IPS DF 4.7 (cell line): Measurements from ENCODE around the gene NOTUM.

Experiments used
- DNase-seq: peaks from one replicate; pipeline ENCODE4 v3.0.0-alpha.2; 2013; ENCODE audit warnings: low spot score; ENCODE audit errors: extremely low read depth

NOTUM gene

DNA sequence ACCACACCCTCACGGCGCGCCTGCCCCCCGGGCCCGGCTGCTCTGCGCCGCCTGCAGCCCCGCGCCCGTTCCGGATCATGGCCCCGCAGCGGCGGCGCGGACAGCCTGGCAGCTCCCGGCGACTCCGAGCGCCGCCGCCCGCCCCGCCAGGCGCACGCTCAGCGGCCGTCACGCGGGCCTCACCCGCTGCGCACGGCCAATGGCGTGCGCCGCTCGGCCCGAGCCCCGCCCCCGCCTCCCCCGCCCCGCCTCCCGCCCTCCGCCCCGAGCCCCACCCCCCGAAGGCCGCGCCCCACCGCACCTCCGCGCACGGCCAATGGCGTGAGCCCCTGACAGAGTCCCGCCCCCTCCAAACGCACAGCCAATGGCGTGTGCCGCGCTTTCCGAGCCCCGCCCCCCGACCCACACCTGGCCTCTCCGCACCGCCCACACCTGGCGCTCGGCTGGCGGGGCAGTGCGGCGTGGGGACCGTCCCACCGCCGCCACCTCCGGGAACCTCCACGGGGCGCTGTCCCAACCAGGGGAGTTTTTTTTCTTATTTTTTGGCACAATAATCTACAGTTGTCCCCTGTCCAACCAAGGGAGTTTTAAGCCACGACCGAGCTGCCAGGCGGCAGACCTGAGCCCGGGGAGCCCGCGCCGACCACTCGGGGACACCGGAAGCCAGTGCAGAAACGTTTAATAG is 49.6 kb downstream of the NOTUM start, which contains the start of gene PCYT2:
Gene PCYT2, minus strand, starts transcription at position 123 of the 685 bp plus-strand sequence. Its CDS starts 44 bp downstream, at position 79.
- DNase-seq: no peak

DNA sequence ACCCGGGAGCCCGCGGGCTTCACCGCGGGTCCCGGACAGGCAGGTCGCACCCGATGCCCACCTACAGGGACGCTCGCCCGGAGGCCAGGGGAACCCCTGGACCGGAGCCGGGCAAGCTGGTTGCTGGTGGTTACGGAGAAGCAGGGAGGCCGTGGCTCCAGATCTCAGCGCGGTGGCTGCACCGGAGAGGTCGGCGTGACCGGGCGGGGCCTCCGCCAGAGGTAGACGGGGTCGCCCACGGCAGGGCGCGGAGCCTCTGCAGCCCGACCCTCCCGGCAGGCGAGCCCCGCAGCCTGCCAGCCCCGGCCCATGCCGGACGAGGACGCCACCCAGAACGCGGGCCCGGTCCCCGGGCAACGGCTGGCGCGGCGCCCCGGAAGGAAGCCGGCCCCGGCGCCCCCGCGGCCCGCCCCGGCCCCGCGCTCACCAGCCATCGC is 50.1 kb downstream of the NOTUM start:
- DNase-seq: no peak

DNA sequence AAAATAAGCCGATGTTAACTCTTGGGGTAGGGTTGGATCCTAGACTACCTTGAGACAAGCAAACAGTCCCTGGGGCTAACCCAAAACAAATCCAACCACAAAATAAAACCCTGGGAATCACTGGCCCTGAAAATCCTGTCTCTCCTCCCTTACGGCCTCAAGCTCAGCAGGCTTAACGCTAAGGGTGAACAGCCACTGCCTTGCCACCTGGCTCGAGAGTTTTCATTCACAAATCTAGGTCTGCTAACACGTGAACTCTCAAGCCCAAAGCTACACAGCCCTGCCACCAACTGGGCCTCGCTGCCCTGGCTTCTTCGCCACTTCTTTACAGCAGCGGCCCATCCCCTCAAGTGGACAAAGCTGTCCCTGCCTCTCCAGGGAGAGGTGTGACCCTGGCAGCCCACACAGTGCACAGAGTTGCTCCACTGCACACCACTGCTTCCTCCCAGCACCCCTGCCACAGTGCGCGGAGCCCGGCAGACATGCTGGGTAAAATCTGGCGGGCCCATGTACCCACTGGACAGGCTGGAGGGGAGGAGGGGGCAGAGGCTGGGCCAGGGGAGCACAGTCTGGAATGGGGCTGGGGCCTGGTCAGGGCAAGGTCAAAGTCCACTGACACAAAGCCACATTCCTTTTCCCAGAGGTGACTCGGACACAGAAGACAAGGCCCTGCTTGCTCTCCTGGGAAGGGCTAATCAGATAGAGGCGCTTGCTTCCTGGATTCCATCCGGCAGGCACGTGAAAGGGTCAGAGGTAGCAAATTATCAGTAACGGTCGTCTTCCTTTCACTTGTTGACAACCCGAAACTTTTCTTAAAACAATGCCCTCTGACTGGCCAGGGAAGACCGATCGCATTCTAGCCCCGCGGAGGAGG is 50.8 kb downstream of the NOTUM start:
- no peak for DNase-seq

DNA sequence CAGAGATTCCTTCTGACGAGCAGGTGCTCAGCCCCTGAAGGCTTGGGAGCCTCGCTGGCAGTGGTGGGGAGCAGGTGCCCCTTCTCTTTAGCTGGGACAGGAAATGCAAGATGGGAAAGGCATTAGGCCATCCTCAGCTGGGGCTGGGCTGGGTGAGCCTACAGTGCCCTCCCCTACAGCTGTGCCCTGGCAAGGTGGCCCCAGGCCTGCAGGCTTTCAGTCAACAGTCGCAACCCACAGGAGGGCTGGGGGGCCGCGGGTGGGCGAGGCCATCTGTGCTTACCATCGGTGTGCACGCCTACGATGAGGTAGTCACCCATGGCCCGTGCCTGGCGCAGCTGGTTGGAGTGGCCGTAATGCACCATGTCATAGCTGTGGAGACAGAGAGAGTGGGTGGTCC is 51.8 kb downstream of the NOTUM start:
- no peak for DNase-seq

DNA sequence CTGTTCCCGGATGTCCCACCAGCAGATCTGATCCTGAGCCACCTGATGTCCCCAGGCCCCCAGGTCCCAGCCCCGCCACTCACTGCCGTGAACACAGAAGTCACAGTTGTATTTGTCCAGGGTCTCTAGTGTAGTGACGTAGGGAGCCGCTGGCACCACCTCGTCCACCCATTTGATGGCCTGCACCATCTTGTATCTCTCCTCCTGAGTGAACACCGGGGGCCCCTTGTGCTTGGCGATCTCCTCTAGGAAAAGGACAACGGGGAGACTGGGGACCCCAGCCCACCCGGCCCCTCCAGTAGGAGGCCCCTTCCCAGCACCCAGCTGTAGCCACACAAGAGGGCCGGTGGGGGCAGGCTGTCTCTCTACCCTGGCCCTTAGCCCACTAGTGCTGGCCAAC is 52.2 kb downstream of the NOTUM start:
- DNase-seq: no peak

DNA sequence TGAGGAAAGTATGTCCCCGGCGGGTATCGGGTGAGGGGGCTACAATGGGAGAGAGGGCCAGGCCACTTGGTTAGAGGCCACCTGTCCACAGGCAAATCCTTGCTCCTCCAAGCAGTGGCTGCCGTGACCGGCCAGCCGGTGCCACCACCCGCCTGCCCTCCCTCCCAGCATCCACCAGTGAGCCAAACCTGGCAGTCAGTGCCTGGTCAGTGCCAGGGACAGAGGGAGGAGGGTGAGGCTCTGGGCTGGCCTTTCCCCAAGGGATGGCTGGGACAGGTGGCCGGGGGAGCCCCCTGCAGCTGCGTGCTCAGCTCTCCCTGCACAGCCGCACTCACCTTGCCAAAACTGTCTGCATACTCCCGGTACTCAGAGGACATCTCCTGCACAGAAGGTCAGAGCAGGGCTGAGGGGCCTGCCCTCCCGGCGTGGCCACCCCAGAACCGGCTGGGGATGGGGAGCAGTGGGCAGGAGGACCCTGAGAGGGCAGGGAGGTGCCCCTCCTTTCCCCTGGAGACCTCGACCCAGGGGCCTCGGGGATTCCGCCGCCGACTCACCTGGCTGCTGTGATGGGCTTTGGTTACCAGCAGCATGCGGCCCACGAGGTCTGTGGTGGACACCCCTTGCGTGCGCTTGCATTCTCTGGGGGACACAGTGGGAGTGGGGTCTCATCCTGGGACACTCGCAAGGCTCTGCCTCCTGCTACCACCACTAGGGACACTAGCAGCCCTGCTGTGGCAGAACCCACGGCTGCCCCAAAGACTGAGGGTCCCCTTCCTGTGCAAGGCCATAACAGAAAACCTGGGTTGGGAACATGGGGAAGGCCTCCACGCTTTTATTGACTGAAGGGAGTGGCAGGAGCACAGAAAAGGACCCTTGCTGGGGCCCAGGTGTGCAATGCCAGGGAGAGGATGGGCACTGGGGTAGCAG is 53.5 kb downstream of the NOTUM start:
- DNase-seq: no peak

DNA sequence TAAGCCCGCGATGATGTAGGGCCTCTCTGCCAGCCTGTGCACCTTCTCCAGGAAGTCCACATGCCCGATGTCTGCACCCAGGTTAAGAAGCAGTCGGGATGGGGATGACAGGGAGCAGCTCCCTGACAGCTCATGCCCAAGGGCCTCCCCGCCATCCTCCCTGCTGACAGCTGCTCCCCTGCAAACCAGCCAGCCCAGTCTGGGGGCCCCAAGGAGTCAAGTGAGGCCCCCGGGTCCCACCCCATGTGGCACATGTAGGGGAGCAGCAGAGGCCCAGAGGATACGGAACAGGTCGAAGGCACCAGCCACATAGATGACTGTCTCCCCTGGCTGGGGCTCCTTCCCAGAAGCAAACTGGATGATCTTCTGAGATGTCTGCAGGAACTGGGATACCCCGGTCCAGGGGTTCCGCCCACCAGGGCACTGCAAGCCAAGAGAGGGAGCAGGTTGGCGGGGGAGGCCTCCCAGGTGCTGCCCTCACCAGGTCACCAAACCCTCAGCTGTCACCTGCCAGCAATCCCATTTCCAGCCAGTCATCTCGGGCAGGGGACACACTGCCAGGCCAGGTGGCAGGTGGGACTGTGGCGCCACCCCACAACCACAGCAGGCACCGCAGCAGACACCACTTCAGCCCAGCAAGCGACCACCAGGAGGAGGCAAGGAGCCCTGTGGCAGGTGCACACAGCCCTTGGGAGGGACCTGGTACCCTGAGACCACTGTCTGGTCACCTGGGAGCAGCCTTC is 54.3 kb downstream of the NOTUM start:
- no peak for DNase-seq

DNA sequence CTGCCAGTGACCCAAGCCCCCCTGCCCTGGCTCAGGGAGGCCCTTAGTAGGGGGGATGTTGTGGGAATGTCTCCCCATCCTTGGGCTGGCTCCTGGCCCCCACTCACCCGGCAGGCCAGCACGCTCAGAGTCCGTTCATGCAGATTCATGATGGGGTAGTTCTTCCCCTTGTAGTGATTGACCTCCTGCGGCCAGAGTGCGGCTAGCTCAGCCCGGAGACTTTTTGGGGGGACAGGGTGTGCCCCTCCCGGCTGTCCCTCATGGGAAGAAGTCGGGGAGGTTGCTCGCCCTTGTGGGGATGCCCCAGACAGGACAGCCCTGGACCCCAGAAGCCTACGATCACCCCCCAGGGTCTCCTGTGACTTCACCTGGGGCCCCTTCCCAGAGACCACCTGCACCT is 55.0 kb downstream of the NOTUM start:
- DNase-seq: no peak

DNA sequence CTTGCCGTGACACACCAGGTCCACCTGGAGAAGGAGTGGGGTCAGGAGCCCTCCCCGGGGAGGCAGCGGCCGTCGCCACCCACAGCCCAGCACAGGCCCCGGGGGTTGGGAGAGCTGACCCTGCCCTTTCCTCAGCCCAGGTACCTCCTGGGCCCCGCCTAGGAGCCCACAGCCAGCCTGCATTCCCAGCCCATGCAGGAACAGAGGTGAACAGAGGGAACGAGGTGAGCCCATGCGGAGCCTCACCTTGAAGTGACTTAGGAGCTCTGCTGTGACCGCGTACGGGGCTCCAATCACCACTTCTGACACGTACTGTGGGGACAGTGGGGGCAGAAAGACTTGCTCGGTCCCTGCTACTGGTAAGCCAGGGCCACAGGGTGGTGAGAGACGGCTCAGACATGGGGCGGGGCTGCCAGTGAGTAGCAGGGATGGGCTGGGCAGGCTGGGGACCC is 55.5 kb downstream of the NOTUM start:
- no peak for DNase-seq

DNA sequence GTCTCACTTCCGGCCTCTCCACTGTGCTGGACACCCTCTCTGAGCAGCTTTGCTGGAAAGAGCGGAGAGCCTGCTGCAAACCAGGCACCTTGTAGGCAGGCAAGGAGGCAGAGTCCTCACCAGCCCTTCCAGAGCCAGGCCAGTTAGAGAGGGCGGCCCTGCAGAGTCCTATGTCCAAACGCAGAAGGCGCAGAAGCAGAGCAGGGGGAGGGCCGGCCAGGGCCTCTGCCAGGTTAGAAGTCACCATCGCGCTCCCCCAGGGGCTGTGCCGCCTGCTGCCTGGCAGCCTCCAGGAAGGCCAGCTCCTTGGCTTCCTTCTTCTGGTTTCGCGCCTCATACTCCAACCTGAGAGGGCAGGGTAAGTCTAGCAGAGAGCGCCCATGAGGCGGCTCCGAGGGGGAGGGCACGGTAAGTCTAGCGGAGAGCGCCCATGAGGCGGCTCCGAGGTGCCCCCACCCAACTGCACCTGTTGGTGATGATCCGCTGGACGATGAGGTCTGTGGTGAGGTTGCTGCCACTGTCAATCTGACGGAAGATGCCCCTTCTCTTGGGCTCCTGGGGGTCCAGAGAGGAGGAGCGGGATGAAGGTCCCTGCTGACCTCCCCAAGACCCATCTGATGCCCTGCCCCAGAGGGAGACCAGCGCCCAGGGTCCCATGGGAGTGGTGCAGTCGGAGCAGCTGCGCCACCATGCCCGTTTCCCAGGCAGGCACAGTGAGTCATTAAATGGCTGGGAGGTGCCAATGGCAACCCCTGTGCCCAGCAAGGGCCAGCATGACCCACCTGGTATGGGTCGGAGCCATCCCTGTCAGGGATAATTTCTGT is 56.2 kb downstream of the NOTUM start:
- DNase-seq: no peak

DNA sequence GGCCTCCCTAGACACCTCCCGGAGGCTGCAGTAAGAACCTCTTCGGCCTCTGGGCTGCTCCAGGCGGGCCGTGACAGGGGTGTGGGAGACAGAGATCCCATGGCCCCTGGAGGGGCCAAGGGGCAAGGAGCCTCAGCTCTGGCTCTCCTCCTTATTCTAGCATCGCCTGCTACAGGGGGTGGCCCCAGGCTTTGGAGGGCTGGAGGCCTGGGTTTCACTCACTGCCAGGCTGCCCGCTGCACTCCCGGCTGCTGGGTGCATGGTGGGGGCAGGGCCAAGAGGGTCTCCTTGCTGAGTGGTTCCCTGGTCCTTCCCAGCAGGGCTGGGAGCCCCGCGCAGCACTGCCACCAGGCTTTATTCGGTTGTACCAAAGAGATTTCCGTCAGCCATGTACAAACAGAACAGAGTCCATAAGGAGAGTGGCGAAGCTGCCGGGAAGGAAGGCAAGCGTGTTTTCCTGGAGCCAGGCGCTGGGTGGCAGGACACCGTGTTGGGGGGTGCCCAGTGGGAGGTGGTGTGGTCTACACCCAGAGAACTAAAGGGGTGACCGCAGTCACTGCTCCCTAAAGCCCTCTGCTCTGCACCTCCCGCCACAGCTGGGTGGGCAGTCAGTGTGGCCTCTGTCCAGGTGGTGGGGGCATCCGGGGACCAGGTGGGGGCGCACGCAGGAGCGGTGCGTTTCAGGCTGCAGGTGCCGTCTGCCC is 56.9 kb downstream of the NOTUM start:
- no peak for DNase-seq

DNA sequence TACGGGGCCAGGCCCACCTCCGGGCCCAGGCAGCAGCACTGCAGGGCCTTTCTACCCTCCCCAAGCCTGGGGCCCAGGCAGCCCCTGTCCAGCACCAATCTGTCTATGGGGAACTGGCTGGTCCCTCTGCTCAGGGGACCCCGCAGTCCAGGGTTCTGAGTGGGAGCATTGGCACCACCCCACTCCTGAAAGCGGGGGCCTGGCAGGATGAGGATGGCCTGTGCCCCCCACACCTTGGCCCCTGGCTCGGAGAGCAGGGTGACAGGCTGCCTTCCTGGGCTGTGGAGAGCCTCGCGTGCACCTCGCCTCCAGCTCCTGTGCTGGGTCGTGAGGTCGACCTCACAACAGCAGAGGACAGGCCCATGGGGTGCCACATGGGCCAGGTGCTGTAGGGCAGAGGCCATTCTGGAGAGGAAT is 57.6 kb downstream of the NOTUM start:
- DNase-seq: no peak

DNA sequence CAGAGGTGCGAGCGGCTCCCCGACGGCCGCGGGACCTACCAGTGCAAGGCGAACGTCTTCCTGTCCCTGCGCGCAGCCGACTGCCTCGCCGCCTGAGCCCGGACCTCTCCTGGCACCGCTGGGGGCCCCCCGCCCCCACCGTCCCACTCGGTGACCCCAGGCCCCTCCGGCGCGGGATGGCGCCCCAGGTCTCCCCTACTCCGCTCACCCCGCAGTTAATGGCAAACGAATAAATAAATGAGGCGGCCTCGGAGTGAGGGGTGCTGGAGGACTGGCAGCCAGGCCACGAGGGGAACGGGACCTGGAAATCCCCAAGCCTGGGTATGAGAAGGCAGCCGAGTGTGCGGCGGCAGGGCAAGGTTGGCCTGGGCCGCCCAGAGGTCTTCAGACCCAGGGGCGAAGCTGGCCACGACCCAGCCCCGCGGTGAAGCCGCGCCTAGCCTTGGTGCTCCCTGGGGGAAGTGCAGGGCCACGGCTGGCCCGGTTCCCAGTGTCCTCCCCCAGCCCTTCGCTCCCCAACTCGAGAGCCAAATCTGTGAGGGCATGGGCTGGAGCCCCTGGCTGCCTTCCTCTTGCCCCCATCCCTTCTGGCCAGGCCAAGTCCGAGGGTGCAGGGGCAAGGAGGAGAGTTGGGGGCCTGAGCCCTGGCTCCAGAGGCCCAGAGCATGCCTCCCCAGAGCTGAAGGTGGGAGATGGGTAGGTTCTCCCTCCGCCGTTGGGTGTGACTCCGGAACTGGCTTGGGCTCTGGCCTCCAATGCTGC is 58.2 kb downstream of the NOTUM start:
- no peak for DNase-seq
